Kidney (tissue), 14 donors: ENCODE data around the gene S100A9. TPM values are rescaled to one million over a fixed set of nuclear protein-coding genes. Genes with fewer than 3 reads are reported as not detected.

Source experiments
- DNase-seq, 5 donors: peaks; one replicate each; pipeline ENCODE4 v3.0.0-alpha.2; 2013 to 2020
- FAIRE-seq: peaks from 2 replicates; lab custom pipeline; 2012; peaks lifted over from hg19 to GRCh38; lab: Jason Lieb, UNC
- H3K27ac ChIP-seq, 2 donors: one replicate each; pipeline ENCODE4 v1.7.0; 2013; ENCODE audit warnings: low read depth in 2 of 2, low read length in 2 of 2, inconsistent platforms in 1 of 2
- H3K27me3 ChIP-seq: one replicate; pipeline ENCODE4 v1.7.1; 2013; ENCODE audit warnings: low read length, inconsistent platforms; ENCODE audit not compliant: control insufficient read depth, insufficient read depth
- H3K36me3 ChIP-seq, 3 donors: one replicate each; pipeline versions ENCODE4 v1.7.0 to v1.7.1; 2013; ENCODE audit warnings: low read length in 3 of 3, control low read depth in 1 of 3, inconsistent platforms in 1 of 3; ENCODE audit not compliant: insufficient read depth in 3 of 3, control insufficient read depth in 2 of 3
- H3K4me1 ChIP-seq, 3 donors: one replicate each; pipeline versions ENCODE4 v1.7.0 to v1.7.1; 2013; ENCODE audit warnings: low read length in 3 of 3, inconsistent platforms in 1 of 3, low read depth in 1 of 3; ENCODE audit not compliant: control insufficient read depth in 2 of 3, insufficient read depth in 2 of 3
- H3K4me3 ChIP-seq, 3 donors: one replicate each; pipeline versions ENCODE4 v1.7.0 to v1.8.1; 2013; ENCODE audit warnings: low read length in 3 of 3, control low read depth in 1 of 3, inconsistent platforms in 1 of 3
- H3K9ac ChIP-seq, 3 donors: one replicate each; pipeline versions ENCODE4 v1.7.0 to v1.7.1; 2013; ENCODE audit warnings: low read length in 3 of 3, control low read depth in 1 of 3, inconsistent platforms in 1 of 3
- H3K9me3 ChIP-seq, 3 donors: one replicate each; pipeline versions ENCODE4 v1.7.0 to v1.7.1; 2013; ENCODE audit warnings: low read length in 3 of 3, control low read depth in 1 of 3, inconsistent platforms in 1 of 3; ENCODE audit not compliant: control insufficient read depth in 2 of 3, insufficient read depth in 1 of 3
- CTCF ChIP-seq: IDR thresholded peaks from 3 replicates; pipeline ENCODE4 v1.5.1; 2012; ENCODE audit warnings: mild to moderate bottlenecking, moderate library complexity, borderline replicate concordance; ENCODE audit not compliant: insufficient read depth; ENCODE audit errors: extremely low read depth
- intact Hi-C: fragments of 100-400 bp; cut with DNase I; formaldehyde crosslinking; loops from one replicate; pipeline ENCODE4 v1.11.1; 2022
- polyA plus RNA-seq: library from polyadenylated mRNA; stranded (reverse); fragments of 350-450 nt; fragmentation: Illumina TruSeq; extraction: RNeasy Lipid Tissue Mini Kit (QIAGEN cat#74804); gene quantifications from one replicate; pipeline ENCODE4 v1.2.3, GENCODE V29; 2014; ENCODE audit warnings: low read depth, low replicate concordance; ENCODE audit not compliant: insufficient read depth
- total RNA-seq: library from RNA; stranded (reverse); fragmentation: NEBNext Ultra II Directional; extraction: Animal tissue kit (Norgen Biotek cat#: 25700); gene quantifications from one replicate; pipeline ENCODE4 v1.2.1, GENCODE V29; 2021
- donor health status: control.
- donor health status: control.
- donor health status: control.
- donor health status: control.
- donor health status: control.
- donor health status: DM: yes; HTN: yes; CAD: no.
- donor health status: Normal renal cell carcinoma (clear cell type).

The S100A9 gene
- total and polyA plus RNA-seq, 2 donors from 2014 or later, result 41.9 to 271 TPM

GRCh38 chr1:153395776-153396175 is 38.1 kb downstream of the S100A9 start:
- H3K27me3 ChIP-seq, result no peaks in the 10 kb centered on the region
- TF ChIP-seq CTCF, result no peak
- H3K9ac ChIP-seq, result no peak overlapping the region
- H3K9me3 ChIP-seq, result no peaks in the 10 kb centered on the region
- intact Hi-C loops, result no loop called here
- no peak overlapping the region for H3K27ac ChIP-seq
- H3K36me3 ChIP-seq, result no peaks in the 10 kb centered on the region
- no peaks in the 10 kb centered on the region for H3K4me1 ChIP-seq
- FAIRE-seq, result no peak
- no peak overlapping the region for H3K4me3 ChIP-seq
- no peak for DNase-seq

GRCh38 chr1:153396461-153396860 is 38.8 kb downstream of the S100A9 start:
- no peak overlapping the region for H3K4me3 ChIP-seq
- no peak for TF ChIP-seq CTCF
- no peaks in the 10 kb centered on the region for H3K9me3 ChIP-seq
- H3K4me1 ChIP-seq, result no peaks in the 10 kb centered on the region
- no peak overlapping the region for H3K27ac ChIP-seq
- H3K9ac ChIP-seq, result no peak overlapping the region
- no peak for FAIRE-seq
- H3K36me3 ChIP-seq, result no peaks in the 10 kb centered on the region
- no peaks in the 10 kb centered on the region for H3K27me3 ChIP-seq
- no peak for DNase-seq
- intact Hi-C loops, result no loop called here

- no peaks in the 10 kb centered on the region for H3K9me3 ChIP-seq
- H3K27ac ChIP-seq, result no peak overlapping the region
- H3K4me3 ChIP-seq, result no peak overlapping the region
- H3K27me3 ChIP-seq, result no peaks in the 10 kb centered on the region
- DNase-seq (no peak), FAIRE-seq (no peak)
- no peak for TF ChIP-seq CTCF
- no peaks in the 10 kb centered on the region for H3K4me1 ChIP-seq
- intact Hi-C loops, result no loop called here
- no peak overlapping the region for H3K9ac ChIP-seq
- no peaks in the 10 kb centered on the region for H3K36me3 ChIP-seq
Measured at GRCh38 chr1:153397051-153397923, 39.6 kb downstream of the S100A9 start.
